Measurements from ENCODE around the gene PSMB5. TPM values are rescaled to one million over a fixed set of nuclear protein-coding genes. Genes with fewer than 3 reads are reported as not detected.

Gene PSMB5
- total RNA-seq, 4 donors from 2014 or later, result 304 to 543 (median 486) TPM

DNA sequence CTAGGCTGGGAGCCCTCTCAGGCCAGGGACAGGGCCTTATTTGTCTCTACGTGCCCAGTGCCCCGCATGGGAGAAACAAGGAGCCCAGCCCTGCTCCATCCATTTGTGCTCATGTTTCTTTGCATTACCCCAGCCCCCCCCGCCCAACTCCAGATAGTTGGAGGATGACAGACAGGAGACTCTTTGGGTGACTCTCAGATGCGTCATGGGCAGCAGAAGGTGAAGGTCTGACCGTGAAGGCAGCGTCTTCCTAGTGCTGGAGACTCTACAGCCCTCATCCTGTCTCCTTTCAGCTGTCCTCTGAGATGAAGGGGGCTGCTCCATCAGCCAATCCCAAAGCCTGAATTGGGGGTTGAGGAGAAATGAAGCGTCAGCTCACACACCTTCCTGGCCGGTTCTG is 7.0 kb upstream of the PSMB5 start:
- H3K27me3 ChIP-seq, result no peaks in the 10 kb centered on the region
- DNase-seq, result no peak
- H3K4me3 ChIP-seq, result no peak overlapping the region
- H3K9me3 ChIP-seq, result no peaks in the 10 kb centered on the region
- TF ChIP-seq, protein P1, sequence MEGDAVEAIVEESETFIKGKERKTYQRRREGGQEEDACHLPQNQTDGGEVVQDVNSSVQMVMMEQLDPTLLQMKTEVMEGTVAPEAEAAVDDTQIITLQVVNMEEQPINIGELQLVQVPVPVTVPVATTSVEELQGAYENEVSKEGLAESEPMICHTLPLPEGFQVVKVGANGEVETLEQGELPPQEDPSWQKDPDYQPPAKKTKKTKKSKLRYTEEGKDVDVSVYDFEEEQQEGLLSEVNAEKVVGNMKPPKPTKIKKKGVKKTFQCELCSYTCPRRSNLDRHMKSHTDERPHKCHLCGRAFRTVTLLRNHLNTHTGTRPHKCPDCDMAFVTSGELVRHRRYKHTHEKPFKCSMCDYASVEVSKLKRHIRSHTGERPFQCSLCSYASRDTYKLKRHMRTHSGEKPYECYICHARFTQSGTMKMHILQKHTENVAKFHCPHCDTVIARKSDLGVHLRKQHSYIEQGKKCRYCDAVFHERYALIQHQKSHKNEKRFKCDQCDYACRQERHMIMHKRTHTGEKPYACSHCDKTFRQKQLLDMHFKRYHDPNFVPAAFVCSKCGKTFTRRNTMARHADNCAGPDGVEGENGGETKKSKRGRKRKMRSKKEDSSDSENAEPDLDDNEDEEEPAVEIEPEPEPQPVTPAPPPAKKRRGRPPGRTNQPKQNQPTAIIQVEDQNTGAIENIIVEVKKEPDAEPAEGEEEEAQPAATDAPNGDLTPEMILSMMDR (IDR thresholded peaks at IDR 0.05 in 4 of 5, conservative IDR thresholded peaks at IDR 0.05 in 1 of 5), result no peak
- no peak for TF ChIP-seq POLR2A (IDR thresholded peaks at IDR 0.05)
- no peaks in the 10 kb centered on the region for H3K36me3 ChIP-seq
- no peak for ATAC-seq
- intact Hi-C loops (cut with DNase I; ENCODE audit: low total_unique reads), result no loop called here
- in situ Hi-C loops (cut with MboI; ENCODE audit: low sequenced_read_pairs in 4 of 4), result no loop called here
- no peaks in the 10 kb centered on the region for H3K4me1 ChIP-seq
- H3K27ac ChIP-seq, result no peak overlapping the region

DNA sequence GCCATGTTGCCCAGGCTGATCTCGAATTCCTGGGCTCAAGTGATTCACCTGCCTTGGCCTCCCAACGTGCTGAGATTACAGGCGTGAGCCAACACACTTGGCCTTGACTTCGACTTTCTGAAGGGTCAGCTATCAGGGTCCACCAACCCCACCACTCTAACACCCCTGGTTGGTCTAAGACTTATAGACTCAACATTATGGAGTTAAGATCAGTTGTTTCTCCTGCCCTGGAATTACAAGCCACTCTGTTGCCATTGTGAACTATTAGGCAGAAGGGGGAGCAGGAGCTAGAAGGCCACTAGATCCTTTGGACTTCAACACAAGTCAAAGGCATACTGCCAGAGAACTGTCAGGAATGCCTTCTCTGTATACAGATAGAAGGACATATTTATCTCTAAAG is 5.4 kb upstream of the PSMB5 start:
- intact Hi-C loops (cut with DNase I; ENCODE audit: low total_unique reads) (no loop called here), in situ Hi-C loops (cut with MboI; ENCODE audit: low sequenced_read_pairs in 4 of 4) (no loop called here)
- H3K27ac ChIP-seq, result no peak overlapping the region
- H3K27me3 ChIP-seq, result no peaks in the 10 kb centered on the region
- H3K4me1 ChIP-seq, result peaks cover 6% of the 10 kb centered on the region in 2 donors
- DNase-seq (no peak), ATAC-seq (no peak)
- no peaks in the 10 kb centered on the region for H3K9me3 ChIP-seq
- no peaks in the 10 kb centered on the region for H3K36me3 ChIP-seq
- no peak overlapping the region for H3K4me3 ChIP-seq
- no peak for TF ChIP-seq POLR2A (IDR thresholded peaks at IDR 0.05)
- TF ChIP-seq, protein P1 (IDR thresholded peaks at IDR 0.05 in 4 of 5, conservative IDR thresholded peaks at IDR 0.05 in 1 of 5), result no peak

DNA sequence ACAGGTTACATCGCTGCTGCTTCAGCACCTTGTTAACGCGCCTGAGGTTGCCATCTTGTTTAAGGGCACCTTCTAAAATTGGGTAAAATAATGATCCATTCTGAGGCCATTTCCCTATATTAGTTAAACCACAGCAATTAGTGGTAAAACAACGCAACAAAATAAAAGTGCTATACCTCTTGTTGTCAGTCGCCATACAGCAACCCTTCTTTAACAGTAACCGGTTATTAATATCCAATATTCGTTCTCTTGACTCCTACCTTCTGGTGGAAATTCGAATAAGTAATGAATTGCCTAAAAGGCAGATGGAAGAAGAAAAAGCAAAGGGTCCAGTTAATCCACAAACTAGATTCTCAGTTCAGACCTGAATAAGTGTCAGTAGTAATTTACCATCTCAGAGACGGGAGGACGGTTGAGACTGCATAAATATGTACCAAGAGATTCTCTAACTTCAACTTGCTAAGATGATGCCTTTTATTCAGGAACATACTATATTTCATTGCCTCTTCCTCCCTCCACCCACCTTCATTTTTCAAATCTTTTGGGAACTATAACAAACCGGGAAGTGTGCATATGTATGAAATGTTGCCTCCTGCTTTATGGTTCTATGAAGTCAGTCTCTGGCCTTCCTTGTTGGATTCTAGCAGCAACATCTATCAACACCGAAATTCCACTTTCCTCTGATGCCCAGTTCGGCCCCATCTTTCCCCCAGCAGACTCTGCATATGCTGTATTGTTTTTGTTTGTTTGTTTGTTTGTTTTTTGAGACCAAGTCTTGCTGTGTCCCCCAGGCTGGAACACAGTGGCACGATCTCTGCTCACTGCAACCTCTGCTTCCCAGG is 824 bp upstream of the PSMB5 start:
- TF ChIP-seq POLR2A (IDR thresholded peaks at IDR 0.05), result no peak
- TF ChIP-seq, protein P1 (IDR thresholded peaks at IDR 0.05 in 4 of 5, conservative IDR thresholded peaks at IDR 0.05 in 1 of 5), result no peak
- in situ Hi-C loops (cut with MboI; ENCODE audit: low sequenced_read_pairs in 4 of 4), result no loop called here
- H3K36me3 ChIP-seq, result peaks cover 4 to 32% of the 10 kb centered on the region in 2 donors
- peak overlapping the region; percentile 74 to 97 (median 90) for H3K4me3 ChIP-seq
- H3K9me3 ChIP-seq, result no peaks in the 10 kb centered on the region
- H3K4me1 ChIP-seq, result peaks cover 12 to 22% of the 10 kb centered on the region in 2 donors
- no peak for DNase-seq
- no peaks in the 10 kb centered on the region for H3K27me3 ChIP-seq
- intact Hi-C loops (cut with DNase I; ENCODE audit: low total_unique reads), result loop anchor here (1.0 to 2.0 kb wide), 2 partner anchors 21 to 59 kb away; partner anchors contain the start of genes ACIN1 and C14orf119
- peak overlapping the region; percentile 88 to 99 (median 98) for H3K27ac ChIP-seq
- ATAC-seq, result no peak

DNA sequence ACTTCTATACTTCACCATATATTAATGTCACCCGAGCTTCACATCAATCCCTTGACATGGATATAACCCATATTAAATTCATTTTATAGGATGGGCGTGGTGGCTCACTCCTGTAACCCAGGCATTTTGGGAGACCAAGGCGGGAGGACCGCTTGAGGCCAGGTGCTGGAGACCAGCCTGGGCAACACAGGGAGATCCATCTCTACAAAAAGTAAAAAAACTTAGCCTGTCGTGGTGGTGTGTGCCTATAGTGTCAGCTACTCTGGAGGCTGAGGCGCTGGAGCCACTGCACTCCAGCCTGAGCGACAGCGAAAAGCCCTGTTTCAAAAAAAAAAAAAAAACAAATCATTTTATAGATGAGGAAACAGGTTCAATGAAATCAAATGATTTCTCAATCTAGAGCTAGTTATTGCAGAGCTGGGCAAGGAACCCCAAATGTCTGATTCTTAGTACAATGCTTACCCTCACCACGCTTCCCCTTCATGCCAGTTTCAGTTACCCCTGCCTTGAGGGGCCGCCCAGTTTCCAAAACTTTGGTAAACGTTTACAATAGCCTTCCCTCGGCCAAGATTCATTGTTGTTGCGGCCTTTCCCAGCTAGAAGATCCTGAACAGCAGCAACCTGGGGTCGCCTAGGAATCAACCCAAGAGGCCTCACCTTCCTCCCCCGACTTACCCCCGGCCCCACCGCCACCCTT is 751 bp downstream of the PSMB5 start:
- Histone ChIP-seq H3K27me3 (no peaks in the 10 kb centered on the region), H3K9me3 (no peaks in the 10 kb centered on the region), H3K36me3 (peaks cover 4 to 43% of the 10 kb centered on the region in 2 donors), H3K27ac (peak overlapping the region; percentile 88 to 99 (median 98)), H3K4me1 (peaks cover 12 to 24% of the 10 kb centered on the region in 2 donors), H3K4me3 (peak overlapping the region; percentile 74 to 97 (median 90))
- no peak for TF ChIP-seq POLR2A (IDR thresholded peaks at IDR 0.05)
- TF ChIP-seq, protein P1 (IDR thresholded peaks at IDR 0.05 in 4 of 5, conservative IDR thresholded peaks at IDR 0.05 in 1 of 5), result no peak
- no peak for DNase-seq
- intact Hi-C loops (cut with DNase I; ENCODE audit: low total_unique reads) (loop anchor here (1.0 to 2.0 kb wide), 2 partner anchors 27 to 61 kb away; partner anchors contain the start of genes ACIN1 and C14orf119), in situ Hi-C loops (cut with MboI; ENCODE audit: low sequenced_read_pairs in 4 of 4) (no loop called here)
- no peak for ATAC-seq

All from gastrocnemius medialis (tissue), 4 donors.